GM21528 (cell line): ENCODE results near the gene MUC5AC.
"Not testable (repeated sequence)": the region's sequence is repeated elsewhere in the genome, so short reads cannot be mapped to it uniquely, and the experiment has no call there.

ENCODE experiments used
- ATAC-seq: cut with Tn5 transposase; IDR thresholded peaks from one replicate; pipeline ENCODE4 v1.9.1; 2021; ENCODE audit warnings: mild to moderate bottlenecking, moderate library complexity; ENCODE audit not compliant: unreplicated experiment, low FRiP score

Gene MUC5AC

DNA sequence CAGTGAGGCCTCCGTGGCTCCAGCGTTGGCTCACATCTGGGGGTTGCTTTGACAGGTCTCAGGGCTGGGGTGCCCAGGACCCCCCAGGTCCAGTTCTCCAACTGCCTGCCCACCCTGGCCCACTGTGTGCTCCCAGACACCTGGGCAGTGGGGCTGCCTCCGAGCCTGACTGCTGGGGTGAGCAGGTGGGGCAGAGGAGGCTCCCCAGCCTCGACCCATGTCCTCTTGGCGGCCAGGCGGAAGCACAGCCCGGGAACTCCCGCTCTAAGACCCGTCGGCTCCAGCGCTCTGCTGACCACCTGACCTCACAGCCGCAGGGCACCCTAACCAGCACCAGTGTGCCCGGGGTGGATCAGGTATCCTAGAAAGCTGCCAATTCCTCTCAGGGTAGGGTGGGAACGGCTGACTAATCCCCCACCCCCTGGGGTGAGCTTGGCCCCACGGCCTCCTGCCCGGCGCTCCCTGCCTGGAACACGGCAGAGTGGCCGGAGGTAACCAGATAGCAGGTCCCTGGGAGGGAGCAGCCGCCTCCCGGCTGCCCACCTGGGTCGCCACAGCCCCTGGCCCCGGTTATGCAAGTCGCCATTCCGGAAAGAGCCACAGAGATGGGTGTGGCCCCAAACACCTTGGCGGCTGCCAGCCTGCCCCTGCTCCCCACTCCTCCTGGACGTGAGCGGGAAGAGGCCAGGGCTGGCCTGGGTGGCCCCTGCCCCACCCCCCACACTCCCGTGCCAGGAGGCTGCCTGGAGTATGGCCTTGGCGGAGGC lies 45.9 kb downstream of the MUC5AC start:
- no peak for ATAC-seq

DNA sequence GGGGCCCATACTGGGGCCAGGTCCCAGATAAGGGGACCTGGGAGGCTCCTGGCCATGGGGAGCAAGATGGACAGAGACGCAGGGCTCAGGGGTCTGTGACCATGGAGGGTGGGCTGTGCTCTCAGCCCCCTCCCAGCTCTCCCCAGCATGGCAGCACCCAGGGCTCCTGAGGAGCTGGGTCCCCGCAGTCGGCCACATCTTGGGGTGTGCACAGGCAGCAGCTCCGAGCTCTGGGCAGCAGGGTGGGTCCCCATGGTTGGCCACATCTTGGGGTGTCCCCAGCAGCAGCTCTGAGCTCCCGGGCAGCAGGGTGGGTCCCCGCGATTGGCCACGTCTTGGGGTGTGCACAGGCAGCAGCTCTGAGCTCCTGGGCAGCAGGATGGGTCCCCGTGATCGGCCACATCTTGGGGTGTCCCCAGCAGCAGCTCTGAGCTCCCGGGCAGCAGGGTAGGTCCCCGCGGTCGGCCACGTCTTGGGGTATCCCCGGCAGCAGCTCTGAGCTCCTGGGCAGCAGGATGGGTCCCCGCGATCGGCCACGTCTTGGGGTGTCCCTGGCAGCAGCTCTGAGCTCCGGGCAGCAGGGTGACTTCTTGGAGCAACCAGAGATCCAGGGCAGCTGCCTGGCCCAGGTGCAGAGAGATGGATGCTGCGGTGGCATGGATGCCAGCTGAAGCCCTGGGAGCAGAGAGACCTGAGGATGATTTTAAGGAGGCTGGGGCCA lies 46.8 kb downstream of the MUC5AC start:
- no peak for ATAC-seq

DNA sequence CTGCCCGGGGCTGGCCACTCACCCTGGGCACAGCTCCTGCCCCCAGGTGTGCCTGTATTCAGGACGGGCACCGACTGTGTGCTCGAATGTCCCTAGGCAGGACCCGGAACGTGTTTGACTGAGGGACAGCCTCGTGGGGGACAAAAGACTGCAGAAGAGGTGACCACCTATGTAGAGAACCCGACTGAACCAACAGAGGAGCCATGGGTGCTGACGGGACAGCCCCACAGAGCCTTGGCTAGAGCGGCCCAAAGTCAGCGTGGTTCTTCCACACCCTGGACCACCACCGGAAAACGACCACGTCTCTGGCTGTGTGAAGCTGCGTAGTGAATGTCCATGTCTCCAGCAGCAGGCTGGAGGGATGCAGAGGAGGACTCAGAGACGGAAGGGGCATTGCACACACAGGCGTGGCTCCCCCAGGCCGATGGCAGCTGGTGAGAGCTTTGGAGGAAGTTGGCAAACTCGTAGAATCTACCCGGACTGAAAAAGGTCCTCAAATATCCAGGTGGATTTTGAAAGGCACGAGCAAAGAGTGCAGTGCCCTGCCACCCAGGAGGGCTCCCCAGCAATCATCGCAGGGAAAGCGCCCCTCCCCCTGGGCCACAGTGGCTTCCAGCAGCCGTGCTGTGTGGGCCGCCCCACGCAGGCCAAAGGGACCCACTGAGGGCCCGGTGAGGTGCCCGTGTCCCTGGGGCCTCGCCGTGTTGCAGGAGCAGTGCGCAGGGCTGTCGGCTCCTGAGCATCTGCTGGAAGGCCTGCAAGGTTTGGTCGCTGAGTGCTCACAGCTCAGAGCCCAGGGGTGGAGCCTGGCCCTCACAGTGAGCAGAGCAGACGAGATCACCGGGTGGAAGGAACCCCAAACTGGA lies 47.6 kb downstream of the MUC5AC start:
- ATAC-seq = no peak

DNA sequence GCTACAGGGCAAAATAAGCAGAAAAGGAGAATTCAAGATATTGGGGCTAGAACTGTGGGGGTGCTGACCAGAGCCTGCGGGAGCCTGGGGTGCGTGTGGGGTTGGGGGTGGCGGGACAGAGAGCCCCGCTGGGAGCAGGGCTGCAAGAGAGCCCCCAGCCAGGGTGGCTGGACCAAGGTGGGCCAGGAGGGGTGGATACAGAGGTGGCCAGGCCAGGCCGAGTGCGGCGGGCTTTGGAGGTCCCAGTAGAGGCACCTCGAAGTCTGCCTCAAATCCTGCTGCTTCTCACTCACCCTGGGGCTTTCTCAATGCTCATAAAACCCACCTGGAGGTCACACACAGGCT lies 48.2 kb downstream of the MUC5AC start:
- no peak for ATAC-seq

DNA sequence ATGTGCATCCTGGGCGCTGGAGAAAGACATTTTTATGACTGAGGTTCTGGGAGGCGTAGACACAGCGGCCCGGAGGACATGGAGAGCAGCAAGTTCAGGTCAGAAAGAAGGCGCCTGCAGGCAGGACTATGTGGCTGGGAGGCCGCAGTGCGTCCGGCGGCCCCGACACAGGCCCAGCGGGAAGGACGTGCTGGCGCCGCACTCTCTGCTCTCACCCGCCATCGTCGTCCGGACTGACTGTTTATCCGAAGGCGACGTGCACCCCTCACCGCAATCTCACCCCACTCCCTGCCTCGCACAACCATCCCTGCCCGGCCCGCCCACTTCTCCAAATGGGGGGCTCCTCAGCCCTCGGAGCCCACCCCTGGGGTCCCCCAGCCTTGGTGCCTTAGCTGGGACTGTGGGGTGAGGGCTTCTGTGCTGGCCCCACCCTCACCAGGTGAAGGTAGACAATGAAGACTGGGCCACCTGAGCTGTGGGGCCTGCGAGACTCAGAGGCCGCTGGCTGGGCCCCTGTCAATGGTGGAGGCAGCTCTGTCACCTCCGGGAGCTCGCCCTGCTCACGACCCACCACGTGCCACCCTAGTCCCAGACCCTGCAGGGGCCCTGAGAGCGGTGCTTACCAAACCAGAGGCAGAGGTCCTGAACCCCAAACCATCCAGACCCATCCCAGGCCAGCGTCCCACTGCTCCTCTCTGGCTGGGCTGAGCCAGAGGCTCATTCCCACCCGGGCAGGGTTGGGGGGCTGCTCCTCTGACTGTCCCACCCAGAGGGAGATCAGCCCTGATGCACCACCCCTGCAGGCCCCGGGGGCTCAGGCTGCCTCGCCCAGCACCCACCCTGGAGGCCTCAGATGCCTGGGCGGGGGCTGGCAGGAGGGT lies 48.9 kb downstream of the MUC5AC start:
- ATAC-seq = no peak

DNA sequence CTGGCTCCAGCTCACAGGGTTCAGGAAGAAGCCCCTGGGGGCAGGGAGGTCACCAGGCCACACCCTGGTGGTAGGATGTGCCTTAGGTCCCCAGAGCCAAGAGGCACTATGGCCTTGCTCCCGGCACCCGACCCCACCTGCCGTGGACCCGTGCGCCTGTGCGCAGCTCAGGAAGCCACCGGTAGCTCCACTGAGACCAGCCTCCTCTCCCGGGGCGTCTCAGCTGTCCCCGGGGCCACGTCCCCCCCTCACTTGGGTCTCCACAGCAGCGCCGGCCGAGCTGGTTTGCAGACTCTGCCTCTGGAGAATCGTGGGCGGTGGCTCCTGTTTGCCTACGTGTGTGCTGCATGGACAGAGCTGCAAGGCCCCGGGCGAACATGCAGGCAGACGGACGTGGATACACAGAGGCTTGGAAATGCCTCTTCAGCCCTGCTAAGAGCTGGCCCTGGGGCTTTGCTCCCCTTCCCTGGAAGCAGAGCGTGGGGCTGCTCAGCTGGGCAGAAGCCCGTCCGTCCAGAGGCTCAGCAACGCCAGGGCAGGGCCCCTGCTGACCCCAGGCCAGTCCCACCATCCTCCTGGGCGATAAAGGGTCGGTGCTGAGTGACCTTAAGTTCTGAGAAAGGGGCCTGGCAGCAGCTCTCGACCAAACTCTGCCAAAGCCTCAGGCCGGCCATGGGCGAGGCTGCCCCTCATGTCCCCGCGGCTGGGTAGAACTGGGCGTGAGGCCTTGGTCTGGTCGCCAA lies 49.8 kb downstream of the MUC5AC start:
- ATAC-seq = no peak

DNA sequence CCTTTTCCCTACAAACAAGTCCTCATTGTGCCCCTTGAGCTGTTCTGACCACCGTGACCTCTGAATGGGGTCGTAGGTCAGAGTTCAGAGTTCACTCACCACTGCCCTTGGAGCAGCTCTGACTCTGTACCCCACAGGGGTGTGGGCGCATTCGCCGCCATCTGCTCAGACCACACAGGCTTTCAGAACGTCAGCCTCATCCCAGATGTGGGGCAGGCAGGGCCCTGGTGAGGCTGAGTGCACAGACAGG lies 50.3 kb downstream of the MUC5AC start:
- ATAC-seq = no peak

DNA sequence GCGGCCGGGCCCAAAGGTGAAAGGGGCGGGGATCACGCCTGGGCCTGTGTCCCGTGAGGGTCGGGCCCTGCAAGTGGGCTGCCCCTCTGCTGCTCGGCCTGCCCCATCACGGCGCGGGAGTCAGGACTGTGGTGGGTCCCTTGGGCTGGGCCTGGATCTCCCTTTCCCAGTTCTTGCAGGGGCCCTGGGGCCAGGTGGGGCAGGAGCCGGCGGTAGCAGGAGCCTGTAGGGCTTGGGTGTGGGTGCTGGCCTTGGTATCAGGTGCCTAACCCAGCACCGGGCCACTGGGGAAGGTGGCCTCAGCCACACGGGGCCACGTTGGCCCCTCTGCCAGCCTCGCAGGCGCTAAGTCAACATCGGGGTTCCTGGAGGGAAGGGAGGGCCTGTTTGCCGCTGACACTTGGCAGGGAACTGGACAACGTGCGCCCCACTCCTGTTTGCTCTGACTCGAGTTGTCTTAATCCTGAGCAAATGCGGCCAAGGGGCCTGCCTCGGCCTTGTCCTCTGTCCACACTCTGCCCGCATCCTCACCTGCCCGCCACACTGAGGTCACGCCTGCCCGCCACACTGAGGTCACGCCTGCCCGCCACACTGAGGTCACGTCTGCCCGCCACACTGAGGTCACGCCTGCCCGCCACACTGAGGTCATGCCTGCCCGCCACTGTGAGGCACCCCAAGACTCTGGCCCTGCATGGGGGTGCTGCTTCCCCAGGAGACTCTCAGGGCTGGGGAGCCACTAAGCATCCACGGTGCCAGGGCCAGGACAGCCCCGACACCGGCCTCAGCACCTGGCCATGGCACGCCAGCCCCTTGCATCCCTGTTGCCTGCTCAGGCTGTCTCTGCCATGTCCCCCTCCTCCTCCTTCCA lies 50.9 kb downstream of the MUC5AC start:
- ATAC-seq = no peak

DNA sequence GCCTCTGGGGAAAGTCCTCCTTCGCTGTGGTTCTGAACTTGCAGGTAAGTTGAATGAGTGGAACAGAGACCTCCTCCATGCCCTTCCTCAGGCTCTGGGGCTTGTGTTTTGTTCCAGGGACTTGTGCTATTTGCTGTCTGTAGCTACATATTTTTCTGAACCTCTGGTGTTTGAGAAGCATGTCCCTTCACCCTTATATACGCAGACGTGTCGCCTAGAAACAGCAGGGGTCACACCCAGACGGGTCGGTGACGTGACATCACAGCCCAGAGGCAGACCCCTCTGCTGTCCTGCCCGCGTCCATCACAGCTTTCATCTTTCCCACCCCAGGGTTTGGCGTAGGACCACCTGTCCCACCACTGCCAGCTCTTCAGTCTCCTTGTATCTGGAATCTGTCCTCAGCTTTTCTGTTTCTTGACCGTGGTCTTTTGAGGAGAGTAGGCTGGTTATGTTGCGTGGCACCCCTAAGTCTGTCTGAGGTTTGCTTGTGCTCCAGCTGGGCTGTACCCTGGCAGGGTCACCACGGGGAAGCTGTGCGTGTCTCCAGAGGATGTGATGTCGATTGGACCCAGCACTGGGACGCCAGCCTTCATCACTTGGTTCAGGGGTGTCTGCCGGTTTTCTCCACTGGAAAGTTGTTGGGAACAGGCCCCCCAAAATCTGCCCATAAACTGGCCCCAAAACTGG lies 51.8 kb downstream of the MUC5AC start:
- no peak for ATAC-seq

DNA sequence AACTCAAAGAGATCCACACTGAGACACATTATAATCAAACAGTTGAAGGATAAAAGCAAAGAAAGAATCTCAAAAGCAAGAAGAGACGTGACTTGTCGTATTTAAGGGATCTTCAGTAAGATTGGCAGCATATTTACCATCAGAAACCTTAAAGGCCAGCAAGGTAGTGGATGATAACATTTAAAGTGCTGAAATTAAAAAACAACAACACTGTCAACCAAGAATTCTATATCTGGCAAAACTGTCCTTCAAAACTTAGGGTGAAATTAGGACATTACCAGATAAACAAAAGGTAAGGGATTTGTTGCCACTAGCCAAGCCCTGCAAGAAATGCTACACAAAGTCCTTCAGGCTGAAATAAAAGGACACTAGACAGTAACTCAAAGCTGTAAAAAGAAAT lies 54.1 kb downstream of the MUC5AC start:
- no peak for ATAC-seq

DNA sequence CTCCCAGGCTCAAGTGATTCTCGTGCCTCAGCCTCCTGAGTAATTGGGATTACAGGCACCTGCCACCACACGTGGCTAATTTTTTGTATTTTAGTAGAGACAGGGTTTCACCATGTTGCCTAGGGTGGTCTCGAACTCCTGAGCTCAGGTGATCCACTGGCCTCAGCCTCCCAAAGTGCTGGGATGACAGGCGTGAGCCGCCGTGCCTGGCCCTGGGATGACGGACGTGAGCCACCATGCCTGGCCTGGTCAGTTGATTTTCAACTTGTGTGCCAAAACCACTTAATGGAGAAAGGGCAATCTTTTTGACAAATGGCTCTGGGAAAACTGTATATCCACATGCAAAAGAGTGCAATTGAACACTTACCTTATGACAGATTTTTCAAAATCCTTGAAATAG lies 58.1 kb downstream of the MUC5AC start:
- ATAC-seq = not testable (repeated sequence)

DNA sequence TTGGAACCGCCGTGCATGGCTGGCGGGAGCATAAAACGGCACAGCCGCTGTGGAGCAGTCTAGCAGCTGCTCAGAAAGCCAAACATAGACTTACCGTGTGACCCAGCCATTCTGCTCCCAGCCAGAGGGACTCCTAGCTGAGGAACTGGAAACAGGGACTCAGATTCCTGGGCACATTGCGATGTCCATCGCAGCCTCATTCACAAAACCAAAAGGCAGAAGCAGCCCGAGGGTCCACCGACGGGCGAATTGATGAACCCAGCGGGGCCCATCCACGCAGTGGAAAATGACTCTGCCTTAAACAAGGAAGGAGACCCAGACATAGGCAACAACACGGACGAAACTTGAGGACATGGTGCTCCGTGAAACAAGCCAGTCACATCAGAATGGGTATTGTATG lies 59.4 kb downstream of the MUC5AC start:
- no peak for ATAC-seq

DNA sequence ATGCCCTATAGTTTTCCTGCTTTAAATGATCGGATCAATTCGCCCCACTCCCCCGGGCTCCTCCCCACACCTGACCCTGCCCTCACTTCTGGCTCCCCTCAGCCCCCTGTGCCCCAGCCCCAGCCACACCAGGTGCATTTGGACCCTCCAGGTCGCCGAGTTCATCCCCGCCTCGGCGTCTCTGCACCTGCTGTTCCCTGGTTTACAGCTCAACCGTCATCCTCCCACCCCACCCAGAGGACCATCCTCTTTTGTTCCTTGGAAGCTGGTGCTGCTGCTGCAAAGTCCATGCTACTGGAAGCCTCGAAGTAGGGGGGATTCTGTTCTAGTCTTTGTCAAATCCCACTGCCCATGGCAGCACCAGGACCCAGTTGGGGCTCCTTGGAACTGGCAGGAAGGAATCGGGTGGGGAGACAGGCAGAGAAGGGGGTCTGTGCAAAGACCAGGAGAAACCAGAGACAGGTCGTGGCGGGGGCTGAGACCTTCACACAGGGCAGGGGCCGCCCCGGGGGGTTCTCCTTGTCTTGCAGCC lies 60.6 kb downstream of the MUC5AC start:
- ATAC-seq = no peak

DNA sequence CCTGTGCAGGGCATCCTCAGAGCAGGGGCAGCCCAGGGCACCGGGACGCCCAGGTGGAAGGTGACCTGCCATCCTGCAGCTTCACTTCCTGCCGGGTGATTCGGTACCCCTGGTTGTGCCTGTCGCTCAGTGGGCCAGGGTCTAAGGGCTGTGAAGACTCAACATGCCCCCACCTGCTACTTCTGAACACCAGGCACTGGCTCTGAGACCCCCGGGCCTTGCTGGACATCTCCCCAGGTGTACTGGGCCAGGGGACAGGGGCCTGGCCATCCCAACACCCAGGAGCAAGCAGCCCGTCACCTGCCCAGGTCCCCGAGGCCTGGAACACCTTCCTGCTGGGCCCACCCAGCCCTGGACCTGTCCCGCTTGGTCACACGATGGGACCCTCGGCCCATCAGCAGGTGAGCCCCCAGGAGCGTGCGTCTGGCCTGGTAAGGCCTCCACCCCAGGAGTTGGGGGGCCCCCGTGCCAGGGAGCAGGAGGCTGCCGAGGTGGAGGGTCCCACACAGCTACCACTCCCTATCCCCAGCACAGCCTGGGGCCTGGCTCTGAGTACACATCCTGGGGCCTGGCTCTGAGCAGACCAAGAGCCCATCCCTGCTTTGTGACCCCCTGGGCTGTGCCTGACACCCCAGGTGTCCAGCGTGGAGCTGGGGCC lies 61.2 kb downstream of the MUC5AC start:
- ATAC-seq = no peak

DNA sequence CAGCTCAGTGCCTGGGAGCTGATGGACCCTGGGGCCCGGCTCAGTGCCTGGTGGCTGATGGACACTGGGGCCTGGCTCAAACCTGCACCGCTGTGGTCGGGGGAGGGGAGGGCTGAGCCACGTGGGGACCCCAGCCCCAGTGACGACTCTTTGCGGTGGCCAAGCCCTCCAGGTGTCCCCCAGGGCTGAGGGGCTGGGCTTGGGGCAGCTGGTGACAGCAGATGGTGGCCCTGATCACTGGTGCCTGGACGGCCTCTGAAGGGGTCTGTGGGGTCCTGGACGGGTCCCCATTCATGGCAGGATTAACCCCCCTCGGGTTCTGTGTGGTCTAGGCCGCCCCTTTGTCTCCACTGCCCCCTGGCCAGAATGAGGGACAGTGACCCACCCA lies 61.7 kb downstream of the MUC5AC start:
- no peak for ATAC-seq

DNA sequence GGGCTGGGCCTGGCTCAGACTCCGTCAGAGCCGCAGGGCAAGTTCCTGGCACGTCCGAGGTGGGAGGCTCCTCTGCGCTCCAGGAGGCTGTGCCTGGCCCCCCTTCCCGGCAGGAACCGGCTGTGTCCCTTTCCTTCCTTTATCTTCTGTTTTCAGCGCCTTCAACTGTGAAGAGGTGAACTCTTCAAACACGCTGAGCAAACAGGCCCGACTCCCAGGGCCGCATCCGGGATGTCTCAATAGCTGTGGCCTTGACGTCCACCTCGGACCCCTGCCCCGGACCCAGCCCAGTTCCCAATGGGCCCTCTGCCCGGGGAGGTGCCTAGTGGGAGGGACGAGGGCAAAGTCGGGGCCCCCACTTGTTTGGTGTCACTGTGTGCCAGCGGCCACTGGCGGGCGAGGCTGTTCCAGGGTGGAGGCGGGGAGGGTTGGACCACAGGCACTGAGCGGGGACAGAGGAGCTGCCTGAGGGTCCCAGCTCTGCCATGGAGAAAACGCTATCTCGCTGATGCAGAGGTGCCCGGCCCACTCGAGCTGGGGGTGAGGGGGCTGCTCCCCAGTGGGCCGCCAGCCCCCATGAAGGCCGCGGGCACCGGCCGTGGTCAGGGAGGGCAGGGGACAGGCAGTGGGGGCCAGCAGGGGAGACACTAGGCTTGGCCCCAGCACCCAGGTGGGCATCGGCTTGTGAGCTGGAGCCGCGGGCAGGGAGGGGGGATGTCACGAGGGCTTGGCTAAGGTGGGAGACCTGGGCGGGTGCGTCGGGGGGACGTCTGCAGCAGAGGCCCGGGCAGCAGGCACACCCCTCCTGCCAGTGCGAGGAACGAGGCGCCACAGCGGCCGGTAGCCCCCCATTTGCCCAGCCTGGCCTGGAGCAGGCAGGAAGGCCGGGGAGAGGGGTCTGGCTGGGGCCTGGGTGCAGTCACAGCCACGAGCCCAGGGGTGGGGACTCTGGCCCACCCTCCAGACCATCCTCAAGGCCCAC lies 62.4 kb downstream of the MUC5AC start:
- ATAC-seq = no peak
